Panc1 (cell line): ENCODE results near the gene HIPK2. TPM values are rescaled to one million over a fixed set of nuclear protein-coding genes. Genes with fewer than 3 reads are reported as not detected.
A peak's percentile ranks its signal among the peaks of the same experiment; 100 is the strongest.

ENCODE experiments used
- ATAC-seq: fragments of 200-7000 bp; cut with Tn5 transposase; 2 replicates; pipeline ENCODE4 v1.9.1; 2020; ENCODE audit warnings: mild to moderate bottlenecking, moderate library complexity
- BruUV-seq: library from RNA; stranded (reverse); fragments of 400-500 nt; replicated peaks from 2 replicates; lab custom pipeline; 2021; lab: Mats Ljungman, UMichigan
- CTCF ChIA-PET: fragments of 300-600 bp; sonication (Branson Sonifier 250); formaldehyde crosslinking; loops from one replicate; lab custom pipeline; 2022; ENCODE audit warnings: antibody characterized with exemption; lab: Charles Lee
- POLR2A ChIA-PET: fragments of 300-600 bp; sonication (Branson Sonifier 250); formaldehyde crosslinking; loops from one replicate; lab custom pipeline; 2022; ENCODE audit warnings: antibody characterized with exemption; lab: Charles Lee
- DNase-seq: peaks from one replicate; pipeline ENCODE4 v3.0.0-alpha.2; 2010; ENCODE audit warnings: low read depth, low spot score
- H3K27ac ChIP-seq: 2 replicates; pipeline ENCODE4 v1.5.1; 2011; ENCODE audit warnings: mild to moderate bottlenecking, low read length, inconsistent platforms
- H3K27me3 ChIP-seq: fragments of 200-500 bp; sonication (Bioruptor generic); 2 replicates; pipeline ENCODE4 v1.6.0; 2014; ENCODE audit warnings: low read length, inconsistent platforms; ENCODE audit not compliant: control insufficient read depth, insufficient read depth
- H3K36me3 ChIP-seq: fragments of 200-500 bp; sonication (Bioruptor generic); 2 replicates; pipeline ENCODE4 v1.5.1; 2014; ENCODE audit warnings: inconsistent platforms, mild to moderate bottlenecking, low read length, moderate library complexity; ENCODE audit not compliant: control insufficient read depth, insufficient read depth
- H3K4me1 ChIP-seq: 2 replicates; pipeline ENCODE4 v1.5.1; 2011; ENCODE audit warnings: inconsistent platforms, mild to moderate bottlenecking, low read length, moderate library complexity; ENCODE audit not compliant: control insufficient read depth, insufficient read depth
- H3K4me3 ChIP-seq, 2 experiments: 2 replicates each; pipeline ENCODE4 v1.5.1; 2011 to 2012; ENCODE audit warnings: low read depth in 2 of 2, low read length in 2 of 2, mild to moderate bottlenecking in 2 of 2, inconsistent platforms in 1 of 2, moderate library complexity in 1 of 2
- H3K9me3 ChIP-seq: fragments of 200-500 bp; sonication (Bioruptor generic); 2 replicates; pipeline ENCODE4 v1.5.1; 2014; ENCODE audit warnings: low read depth, mild to moderate bottlenecking, inconsistent platforms, low read length, moderate library complexity; ENCODE audit not compliant: control insufficient read depth, insufficient read depth
- CTCF ChIP-seq: fragments of 450-650 bp; IDR thresholded peaks from 2 replicates; pipeline ENCODE4 v1.5.1; 2017; ENCODE audit warnings: mild to moderate bottlenecking
- POLR2AphosphoS5 ChIP-seq: IDR thresholded peaks from 2 replicates; pipeline ENCODE4 v1.6.1; 2012; ENCODE audit warnings: mild to moderate bottlenecking, low read depth, low read length, moderate library complexity
- SIN3A ChIP-seq: IDR thresholded peaks from 2 replicates; pipeline ENCODE4 v1.6.1; 2012; ENCODE audit warnings: low read depth, mild to moderate bottlenecking, low read length, moderate library complexity, borderline replicate concordance; ENCODE audit not compliant: insufficient read depth
- TCF7L2 ChIP-seq: IDR thresholded peaks from 2 replicates; pipeline ENCODE4 v1.6.1; 2011; ENCODE audit warnings: mild to moderate bottlenecking, low read depth, low read length, inconsistent platforms
- in situ Hi-C: cut with HindIII; loops from 2 replicates; pipeline ENCODE4 v1.10.0; 2016; ENCODE audit warnings: low sequenced_read_pairs, low pct_unique_long_range_greater_than_20kb
- intact Hi-C: fragments of 100-400 bp; cut with micrococcal nuclease; formaldehyde crosslinking; loops from one replicate; pipeline ENCODE4 v1.10.0; 2022; ENCODE audit not compliant: unreplicated experiment
- total RNA-seq: library from RNA; stranded (reverse); gene quantifications from one replicate; pipeline ENCODE4 v1.2.1, GENCODE V29; 2021; ENCODE audit not compliant: unreplicated experiment
- TF ChIP-seq, protein P1 (sequence below), 2 experiments: IDR thresholded peaks; 2 replicates each; pipeline ENCODE4 v1.6.1; 2011 to 2012; ENCODE audit warnings: low read depth in 2 of 2, control low read depth in 1 of 2, low read length in 1 of 2, mild to moderate bottlenecking in 1 of 2, moderate library complexity in 1 of 2; ENCODE audit not compliant: insufficient read depth in 1 of 2

The HIPK2 gene
- total RNA-seq, 1 experiment from 2014 or later, result 34.1 TPM

GRCh38 chr7:139771001-139771956 lies 6.5 kb downstream of the HIPK2 start:
- in situ Hi-C loops, result no loop called here
- Histone ChIP-seq H3K36me3 (no peaks in the 10 kb centered on the region; the same call in 1 of the 2 replicates), H3K9me3 (no peaks in the 10 kb centered on the region), H3K27me3 (no peaks in the 10 kb centered on the region), H3K4me3 (no peak overlapping the region), H3K27ac (0 out of 2 replicates have a peak overlapping the region, but pooled peaks have one; percentile 3), H3K4me1 (peaks cover 28% of the 10 kb centered on the region)
- DNase-seq (peak; percentile 82), ATAC-seq (no peak)
- POLR2A ChIA-PET, result interaction anchor here (0.6 kb wide), 1 partner anchor 119 kb away, joined by 6 read pairs; no protein-coding TSS in a partner anchor
- intact Hi-C loops, result no loop called here
- BruUV-seq, result no TSS peak
- CTCF ChIA-PET, result interaction anchor here (0.6 kb wide), 1 partner anchor 126 kb away, joined by 7 read pairs; no protein-coding TSS in a partner anchor
- no peak for TF ChIP-seq POLR2AphosphoS5
- no peak for TF ChIP-seq TCF7L2
- no peak for TF ChIP-seq CTCF
- TF ChIP-seq, protein P1, sequence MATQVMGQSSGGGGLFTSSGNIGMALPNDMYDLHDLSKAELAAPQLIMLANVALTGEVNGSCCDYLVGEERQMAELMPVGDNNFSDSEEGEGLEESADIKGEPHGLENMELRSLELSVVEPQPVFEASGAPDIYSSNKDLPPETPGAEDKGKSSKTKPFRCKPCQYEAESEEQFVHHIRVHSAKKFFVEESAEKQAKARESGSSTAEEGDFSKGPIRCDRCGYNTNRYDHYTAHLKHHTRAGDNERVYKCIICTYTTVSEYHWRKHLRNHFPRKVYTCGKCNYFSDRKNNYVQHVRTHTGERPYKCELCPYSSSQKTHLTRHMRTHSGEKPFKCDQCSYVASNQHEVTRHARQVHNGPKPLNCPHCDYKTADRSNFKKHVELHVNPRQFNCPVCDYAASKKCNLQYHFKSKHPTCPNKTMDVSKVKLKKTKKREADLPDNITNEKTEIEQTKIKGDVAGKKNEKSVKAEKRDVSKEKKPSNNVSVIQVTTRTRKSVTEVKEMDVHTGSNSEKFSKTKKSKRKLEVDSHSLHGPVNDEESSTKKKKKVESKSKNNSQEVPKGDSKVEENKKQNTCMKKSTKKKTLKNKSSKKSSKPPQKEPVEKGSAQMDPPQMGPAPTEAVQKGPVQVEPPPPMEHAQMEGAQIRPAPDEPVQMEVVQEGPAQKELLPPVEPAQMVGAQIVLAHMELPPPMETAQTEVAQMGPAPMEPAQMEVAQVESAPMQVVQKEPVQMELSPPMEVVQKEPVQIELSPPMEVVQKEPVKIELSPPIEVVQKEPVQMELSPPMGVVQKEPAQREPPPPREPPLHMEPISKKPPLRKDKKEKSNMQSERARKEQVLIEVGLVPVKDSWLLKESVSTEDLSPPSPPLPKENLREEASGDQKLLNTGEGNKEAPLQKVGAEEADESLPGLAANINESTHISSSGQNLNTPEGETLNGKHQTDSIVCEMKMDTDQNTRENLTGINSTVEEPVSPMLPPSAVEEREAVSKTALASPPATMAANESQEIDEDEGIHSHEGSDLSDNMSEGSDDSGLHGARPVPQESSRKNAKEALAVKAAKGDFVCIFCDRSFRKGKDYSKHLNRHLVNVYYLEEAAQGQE (IDR thresholded peaks at IDR 0.05; ENCODE audit: insufficient read depth in 1 of 2, low read depth in 2 of 2, low read length in 1 of 2), result no peak
- no peak for TF ChIP-seq SIN3A

GRCh38 chr7:139769761-139770160 lies 8.0 kb downstream of the HIPK2 start:
- no peak for ATAC-seq
- in situ Hi-C loops, result no loop called here
- no peak overlapping the region for H3K27ac ChIP-seq

More at GRCh38 chr7:139769761-139770160, 8.0 kb downstream of the HIPK2 start:
- no peaks in the 10 kb centered on the region for H3K36me3 ChIP-seq
- intact Hi-C loops, result no loop called here
- POLR2A ChIA-PET, result no interaction called here
- no peaks in the 10 kb centered on the region for H3K9me3 ChIP-seq
- H3K4me3 ChIP-seq, result no peak overlapping the region
- peaks cover 18% of the 10 kb centered on the region for H3K4me1 ChIP-seq
- CTCF ChIA-PET, result no interaction called here
- H3K27me3 ChIP-seq, result no peaks in the 10 kb centered on the region
- TF ChIP-seq, protein P1 (IDR thresholded peaks at IDR 0.05; ENCODE audit: insufficient read depth in 1 of 2, low read depth in 2 of 2, low read length in 1 of 2), result no peak
- TF ChIP-seq TCF7L2 (no peak), SIN3A (no peak), CTCF (no peak), POLR2AphosphoS5 (no peak)
- no peak for DNase-seq
- BruUV-seq, result no TSS peak
